Breast epithelium (tissue), 3 donors: ENCODE measurements around the gene FTCD.

Experiments used
- POLR2A ChIP-seq: fragments of 450-650 bp; IDR thresholded peaks from one replicate; pipeline ENCODE4 v1.6.1; 2016; ENCODE audit warnings: antibody characterized with exemption, mild to moderate bottlenecking, moderate library complexity
- TF ChIP-seq, protein P1 (sequence below), 3 donors: fragments of 450-650 bp; IDR thresholded peaks; one replicate each; pipeline ENCODE4 v1.5.1; 2016 to 2017; ENCODE audit warnings: antibody characterized with exemption in 3 of 3, mild to moderate bottlenecking in 3 of 3, moderate library complexity in 3 of 3

DNA sequence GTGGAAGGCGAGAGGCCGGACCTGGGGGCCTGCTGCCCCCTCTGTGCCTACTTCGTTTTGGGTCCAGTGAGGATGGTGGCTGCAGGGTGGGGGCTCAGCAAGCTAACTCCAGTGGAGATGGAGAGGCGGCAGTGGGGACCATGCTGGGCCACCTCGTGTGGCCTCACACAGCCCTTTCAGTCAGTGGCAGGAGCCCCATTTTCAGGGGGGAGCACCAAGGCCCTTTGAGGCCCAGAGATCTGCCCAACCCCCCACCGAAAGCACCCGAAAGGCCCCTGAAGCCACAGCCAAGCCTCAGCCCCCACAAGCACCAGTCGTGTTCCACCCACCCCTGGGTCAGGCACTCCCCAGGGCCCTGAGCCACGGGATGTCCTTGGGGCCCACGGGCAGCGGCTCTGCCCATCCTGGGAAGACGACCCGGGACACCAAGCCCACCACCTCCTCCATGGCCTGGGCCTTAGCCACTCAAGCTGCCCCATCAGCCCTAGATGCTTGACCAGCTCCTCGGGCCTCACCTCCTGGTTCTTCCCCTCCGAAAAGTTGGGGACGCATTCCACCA is 345 bp downstream of the FTCD start:
- TF ChIP-seq, protein P1, sequence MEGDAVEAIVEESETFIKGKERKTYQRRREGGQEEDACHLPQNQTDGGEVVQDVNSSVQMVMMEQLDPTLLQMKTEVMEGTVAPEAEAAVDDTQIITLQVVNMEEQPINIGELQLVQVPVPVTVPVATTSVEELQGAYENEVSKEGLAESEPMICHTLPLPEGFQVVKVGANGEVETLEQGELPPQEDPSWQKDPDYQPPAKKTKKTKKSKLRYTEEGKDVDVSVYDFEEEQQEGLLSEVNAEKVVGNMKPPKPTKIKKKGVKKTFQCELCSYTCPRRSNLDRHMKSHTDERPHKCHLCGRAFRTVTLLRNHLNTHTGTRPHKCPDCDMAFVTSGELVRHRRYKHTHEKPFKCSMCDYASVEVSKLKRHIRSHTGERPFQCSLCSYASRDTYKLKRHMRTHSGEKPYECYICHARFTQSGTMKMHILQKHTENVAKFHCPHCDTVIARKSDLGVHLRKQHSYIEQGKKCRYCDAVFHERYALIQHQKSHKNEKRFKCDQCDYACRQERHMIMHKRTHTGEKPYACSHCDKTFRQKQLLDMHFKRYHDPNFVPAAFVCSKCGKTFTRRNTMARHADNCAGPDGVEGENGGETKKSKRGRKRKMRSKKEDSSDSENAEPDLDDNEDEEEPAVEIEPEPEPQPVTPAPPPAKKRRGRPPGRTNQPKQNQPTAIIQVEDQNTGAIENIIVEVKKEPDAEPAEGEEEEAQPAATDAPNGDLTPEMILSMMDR (IDR thresholded peaks at IDR 0.05): no peak
- TF ChIP-seq POLR2A: no peak
